CD4-positive, alpha-beta T cell treated with Interleukin-4 for 1 hour (primary cell): Measurements from ENCODE around the gene ANKRD29.

ENCODE experiments used
- DNase-seq, 2 donors: peaks; one replicate each; pipeline ENCODE4 v3.0.0-alpha.2; 2020 to 2022

ANKRD29 gene

GRCh38 chr18:23662309-23663263 lies at the start of gene ANKRD29:
TSS of gene ANKRD29 (minus strand) at chr18:23662911. CDS start at chr18:23662730, 181 bp downstream.
- peak; percentile 61 to 68 for DNase-seq

- peak in 1 of 2 donors; percentile 28 for DNase-seq
These were observed 49.7 kb upstream of the ANKRD29 start for GRCh38 chr18:23712445-23712844.

GRCh38 chr18:23711426-23711825 lies 48.7 kb upstream of the ANKRD29 start:
- no peak for DNase-seq

GRCh38 chr18:23710946-23711345 lies 48.2 kb upstream of the ANKRD29 start:
- DNase-seq, result no peak

GRCh38 chr18:23710068-23710527 lies 47.4 kb upstream of the ANKRD29 start:
- DNase-seq, result no peak

GRCh38 chr18:23706971-23707640 lies 44.4 kb upstream of the ANKRD29 start:
- no peak for DNase-seq

GRCh38 chr18:23704806-23705205 lies 42.1 kb upstream of the ANKRD29 start:
- DNase-seq, result no peak

- no peak for DNase-seq
These were observed 41.3 kb upstream of the ANKRD29 start for GRCh38 chr18:23703987-23704384.

GRCh38 chr18:23703057-23703986 lies 40.6 kb upstream of the ANKRD29 start:
- peak; percentile 15 to 62 for DNase-seq

GRCh38 chr18:23702606-23703005 lies 39.9 kb upstream of the ANKRD29 start:
- DNase-seq, result no peak

- DNase-seq, result no peak
These were observed 38.9 kb upstream of the ANKRD29 start for GRCh38 chr18:23701544-23702064.

- DNase-seq, result no peak
These were observed 38.3 kb upstream of the ANKRD29 start for GRCh38 chr18:23701017-23701416.

- no peak for DNase-seq
These were observed 32.1 kb upstream of the ANKRD29 start for GRCh38 chr18:23694637-23695430.

GRCh38 chr18:23693846-23694245 lies 31.1 kb upstream of the ANKRD29 start:
- no peak for DNase-seq

GRCh38 chr18:23690505-23691068 lies 27.9 kb upstream of the ANKRD29 start:
- DNase-seq, result no peak

GRCh38 chr18:23689616-23690504 lies 27.1 kb upstream of the ANKRD29 start:
- no peak for DNase-seq

GRCh38 chr18:23689031-23689615 lies 26.4 kb upstream of the ANKRD29 start, which contains the start of gene LAMA3:
TSS of gene LAMA3 (plus strand) at chr18:23689453. CDS start at chr18:23689684, 231 bp downstream.
- peak in 1 of 2 donors; percentile 9 for DNase-seq

GRCh38 chr18:23688528-23688927 lies 25.8 kb upstream of the ANKRD29 start:
- DNase-seq, result no peak

GRCh38 chr18:23684515-23685197 lies 21.9 kb upstream of the ANKRD29 start:
- DNase-seq, result no peak
